ENCODE measurements around the gene ONECUT3. TPM values are rescaled to one million over a fixed set of nuclear protein-coding genes. Genes with fewer than 3 reads are reported as not detected.

ONECUT3 gene
- total RNA-seq, 2 donors from 2014 or later = 0.05 TPM; not detected in 1

DNA sequence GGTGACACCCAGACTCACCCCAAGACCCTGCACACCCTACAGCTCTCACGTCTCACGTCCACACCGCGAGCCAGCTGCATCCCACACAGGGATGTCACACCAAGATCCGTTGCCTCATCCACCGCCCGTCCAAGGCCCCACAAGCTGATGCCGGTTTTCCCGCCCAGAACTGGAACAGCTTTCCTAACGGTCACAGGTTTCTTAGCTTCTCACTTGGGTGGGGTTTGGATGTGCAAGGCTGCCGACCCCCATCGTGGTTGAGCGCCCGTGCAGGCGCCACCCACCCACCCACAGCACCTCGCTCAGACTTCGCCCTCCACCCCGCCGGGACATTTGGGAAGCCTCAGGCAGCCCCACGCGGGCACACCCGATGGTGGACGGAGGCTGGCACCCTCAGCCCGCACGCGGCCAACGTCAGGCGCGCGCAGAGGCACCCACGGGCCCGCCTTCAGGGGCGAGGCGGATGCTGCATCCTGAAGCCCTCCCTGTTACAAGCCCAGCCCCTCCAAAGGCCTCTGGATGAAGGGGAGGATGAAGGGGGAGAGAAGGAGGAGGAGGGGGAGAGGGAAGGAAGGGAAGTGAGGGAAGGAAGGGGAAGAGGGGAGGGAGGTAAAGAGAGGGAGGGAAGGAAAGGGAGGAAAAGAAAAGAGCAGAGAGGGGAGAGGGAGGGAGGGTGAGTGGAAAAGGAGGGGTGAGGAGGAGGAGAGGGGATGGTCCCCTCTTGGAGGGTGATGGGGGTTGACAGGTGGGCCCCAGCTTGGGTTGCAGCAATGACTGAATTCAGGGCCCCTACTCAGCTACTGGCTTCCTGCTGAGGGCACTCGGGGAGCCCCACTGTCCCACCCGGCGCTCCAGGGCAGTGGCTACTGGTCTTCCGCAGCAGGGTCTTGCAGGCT is 12.8 kb downstream of the ONECUT3 start:
- Histone ChIP-seq H3K27ac (no peak overlapping the region), H3K9me3 (no peaks in the 10 kb centered on the region), H3K4me3 (no peak overlapping the region), H3K4me1 (no peaks in the 10 kb centered on the region), H3K27me3 (peaks cover 67% of the 10 kb centered on the region), H3K36me3 (no peaks in the 10 kb centered on the region), H3K9ac (ENCODE audit: low read depth in 2 of 2, low read length in 2 of 2) (no peak overlapping the region)
- TF ChIP-seq CTCF (IDR thresholded peaks at IDR 0.05) = no peak
- DNase-seq = no peak
- intact Hi-C loops (cut with DNase I) = loop anchor here (2.0 to 5.0 kb wide), 2 partner anchors 94 to 219 kb away; no protein-coding TSS in a partner anchor

DNA sequence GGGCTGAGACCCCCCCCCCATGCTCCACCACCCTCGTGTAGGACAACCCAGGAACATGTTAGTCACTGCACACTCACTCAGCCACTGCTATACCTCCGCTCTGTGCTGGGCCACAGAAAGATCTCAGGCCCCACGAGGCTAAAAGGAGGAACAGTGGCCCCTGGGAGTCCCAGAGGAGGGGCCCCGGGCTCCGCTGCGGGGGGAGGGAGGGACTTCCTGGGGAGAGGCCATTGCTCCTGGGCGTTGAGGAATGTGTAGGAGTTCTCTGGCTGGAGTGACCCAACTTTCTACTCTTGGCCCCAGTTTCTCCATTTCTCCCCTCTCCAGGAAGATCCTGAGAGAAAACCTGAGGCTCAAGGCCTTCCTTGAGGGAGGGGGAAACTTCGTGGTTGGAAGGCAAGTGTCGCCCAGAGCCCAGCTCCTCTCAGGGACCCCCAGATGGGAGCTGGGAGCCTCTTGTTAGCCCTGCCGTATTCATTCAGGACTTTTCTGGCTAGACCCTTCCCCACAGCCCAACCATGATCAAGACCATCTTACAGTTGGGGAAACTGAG is 13.6 kb downstream of the ONECUT3 start:
- no peak overlapping the region for H3K4me3 ChIP-seq
- no peak for TF ChIP-seq CTCF (IDR thresholded peaks at IDR 0.05)
- no peaks in the 10 kb centered on the region for H3K9me3 ChIP-seq
- DNase-seq = no peak
- H3K27me3 ChIP-seq = peaks cover 60% of the 10 kb centered on the region
- no peaks in the 10 kb centered on the region for H3K36me3 ChIP-seq
- no peak overlapping the region for H3K9ac ChIP-seq (ENCODE audit: low read depth in 2 of 2, low read length in 2 of 2)
- no peak overlapping the region for H3K27ac ChIP-seq
- no peaks in the 10 kb centered on the region for H3K4me1 ChIP-seq
- intact Hi-C loops (cut with DNase I) = loop anchor here (2.0 to 5.0 kb wide), 2 partner anchors 95 to 220 kb away; no protein-coding TSS in a partner anchor

GRCh38 chr19:1767464-1767933 is 14.2 kb downstream of the ONECUT3 start:
- intact Hi-C loops (cut with DNase I) = loop anchor here (2.0 to 5.0 kb wide), 2 partner anchors 95 to 221 kb away; no protein-coding TSS in a partner anchor
- DNase-seq = peak; percentile 47
- Histone ChIP-seq H3K4me3 (no peak overlapping the region), H3K9ac (ENCODE audit: low read depth in 2 of 2, low read length in 2 of 2) (no peak overlapping the region), H3K9me3 (no peaks in the 10 kb centered on the region), H3K36me3 (no peaks in the 10 kb centered on the region), H3K27ac (no peak overlapping the region), H3K27me3 (peaks cover 54% of the 10 kb centered on the region), H3K4me1 (no peaks in the 10 kb centered on the region)
- peak; percentile 88 for TF ChIP-seq CTCF (IDR thresholded peaks at IDR 0.05)

DNA sequence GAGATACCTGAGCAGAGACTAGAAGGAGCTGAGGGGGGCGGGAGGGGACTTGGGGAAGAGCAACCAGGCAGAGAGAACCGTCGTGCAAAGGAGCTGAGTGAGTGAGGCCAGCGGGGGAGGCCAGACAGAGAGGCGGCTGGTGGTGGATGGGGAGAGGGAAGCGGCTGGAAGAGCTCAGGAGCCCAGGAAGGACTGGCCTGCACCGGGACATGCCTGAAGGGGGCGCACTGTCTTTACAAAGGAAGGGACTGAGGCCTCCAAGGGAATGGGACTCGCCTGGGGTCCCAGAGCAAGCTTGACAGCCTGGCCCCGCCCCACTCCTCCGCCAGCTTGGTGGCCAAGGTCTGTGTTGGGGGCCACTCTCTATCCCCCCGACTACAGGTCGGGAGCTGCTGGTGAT is 14.9 kb downstream of the ONECUT3 start:
- intact Hi-C loops (cut with DNase I) = loop anchor here (5.0 kb wide), 1 partner anchor 96 kb away; no protein-coding TSS in a partner anchor
- Histone ChIP-seq H3K9ac (ENCODE audit: low read depth in 2 of 2, low read length in 2 of 2) (no peak overlapping the region), H3K4me3 (no peak overlapping the region), H3K27ac (no peak overlapping the region), H3K9me3 (no peaks in the 10 kb centered on the region), H3K4me1 (no peaks in the 10 kb centered on the region), H3K36me3 (no peaks in the 10 kb centered on the region), H3K27me3 (peaks cover 47% of the 10 kb centered on the region)
- TF ChIP-seq CTCF (IDR thresholded peaks at IDR 0.05) = no peak
- DNase-seq = no peak

DNA sequence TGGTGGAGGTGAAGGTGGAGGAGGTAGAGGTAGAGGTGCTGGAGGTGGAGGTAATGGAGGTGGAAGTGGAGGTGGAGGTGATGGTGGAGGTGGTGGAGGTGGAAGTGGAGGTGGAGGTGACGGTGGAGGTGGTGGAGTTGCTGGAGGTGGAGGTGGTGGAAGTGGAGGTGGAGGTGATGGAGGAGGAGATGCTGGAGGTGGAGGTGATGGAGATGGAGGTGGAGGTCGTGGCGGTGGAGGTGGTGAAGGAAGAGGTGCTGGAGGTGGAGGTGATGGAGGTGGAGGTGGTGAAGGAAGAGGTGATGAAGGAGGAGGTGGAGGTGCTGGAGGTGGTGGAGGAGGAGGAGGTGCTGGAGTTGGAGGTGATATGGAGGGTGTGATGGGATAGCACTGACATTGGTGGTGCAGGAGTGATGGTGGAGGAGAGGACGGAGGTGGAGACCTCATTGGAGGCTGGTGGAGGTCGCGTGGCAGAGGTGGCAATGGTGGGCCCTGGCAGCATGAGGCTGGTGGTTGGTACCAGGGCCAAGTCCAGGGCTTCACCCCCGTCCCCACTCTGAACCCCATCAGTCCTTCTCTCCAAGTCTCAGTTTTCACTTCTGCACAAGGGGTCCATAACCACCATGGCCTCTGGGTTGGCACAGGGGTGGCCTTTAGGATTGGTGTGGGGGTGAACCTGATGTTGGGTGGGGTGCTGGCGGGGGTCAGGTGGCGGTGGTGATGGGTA is 15.8 kb downstream of the ONECUT3 start:
- no peak for DNase-seq
- no peak for TF ChIP-seq CTCF (IDR thresholded peaks at IDR 0.05)
- intact Hi-C loops (cut with DNase I) = loop anchor here (5.0 kb wide), 1 partner anchor 97 kb away; no protein-coding TSS in a partner anchor
- Histone ChIP-seq H3K9me3 (no peaks in the 10 kb centered on the region), H3K36me3 (no peaks in the 10 kb centered on the region), H3K4me3 (no peak overlapping the region), H3K27ac (no peak overlapping the region), H3K4me1 (no peaks in the 10 kb centered on the region), H3K9ac (ENCODE audit: low read depth in 2 of 2, low read length in 2 of 2) (no peak overlapping the region), H3K27me3 (peaks cover 46% of the 10 kb centered on the region)
